ENCODE data around the gene C1QBP.
"Not testable (repeated sequence)": the region's sequence is repeated elsewhere in the genome, so short reads cannot be mapped to it uniquely, and the experiment has no call there.

C1QBP gene

GRCh38 chr17:5468075-5468473, 29.1 kb upstream of the C1QBP start:
- peak overlapping the region; percentile 90 for H3K4me3 ChIP-seq (ENCODE audit: extremely low read depth, insufficient read depth, low read length, poor library complexity, severe bottlenecking)
- peak overlapping the region; percentile 78 for H3K27ac ChIP-seq (ENCODE audit: low read depth, low read length, severe bottlenecking)
- 0% methylated on average over 17 of the region's 17 CpGs for WGBS, 2 experiments (ENCODE audit: insufficient coverage in 2 of 2)
- H3K4me1 ChIP-seq (ENCODE audit: control insufficient read depth, insufficient read depth, low read length, poor library complexity, severe bottlenecking), result peaks cover 19% of the 10 kb centered on the region
- no peaks in the 10 kb centered on the region for H3K9me3 ChIP-seq (ENCODE audit: control insufficient read depth, low read length)
- peaks cover 19% of the 10 kb centered on the region for H3K36me3 ChIP-seq (ENCODE audit: control insufficient read depth, insufficient read depth, low read length)

- Histone ChIP-seq H3K27ac (ENCODE audit: low read depth, low read length, severe bottlenecking) (no peak overlapping the region), H3K9me3 (ENCODE audit: control insufficient read depth, low read length) (no peaks in the 10 kb centered on the region), H3K36me3 (ENCODE audit: control insufficient read depth, insufficient read depth, low read length) (peaks cover 22% of the 10 kb centered on the region), H3K4me1 (ENCODE audit: control insufficient read depth, insufficient read depth, low read length, poor library complexity, severe bottlenecking) (peaks cover 19% of the 10 kb centered on the region), H3K4me3 (ENCODE audit: extremely low read depth, insufficient read depth, low read length, poor library complexity, severe bottlenecking) (peak overlapping the region; percentile 90)
- 0% methylated on average over 2 to 6 of the region's 8 CpGs for whole genome bisulfite sequencing, 2 experiments (ENCODE audit: insufficient coverage in 2 of 2)
Measured at GRCh38 chr17:5467416-5467815, 28.5 kb upstream of the C1QBP start.

- Histone ChIP-seq H3K36me3 (ENCODE audit: control insufficient read depth, insufficient read depth, low read length) (peaks cover 21% of the 10 kb centered on the region), H3K27ac (ENCODE audit: low read depth, low read length, severe bottlenecking) (no peak overlapping the region), H3K4me1 (ENCODE audit: control insufficient read depth, insufficient read depth, low read length, poor library complexity, severe bottlenecking) (peaks cover 19% of the 10 kb centered on the region), H3K9me3 (ENCODE audit: control insufficient read depth, low read length) (no peaks in the 10 kb centered on the region), H3K4me3 (ENCODE audit: extremely low read depth, insufficient read depth, low read length, poor library complexity, severe bottlenecking) (peak overlapping the region; percentile 90)
- 88 to 93% methylated on average over 1 to 2 of the region's 4 CpGs for WGBS, 2 experiments (ENCODE audit: insufficient coverage in 2 of 2)
Measured at GRCh38 chr17:5466295-5466694, 27.3 kb upstream of the C1QBP start.

- Histone ChIP-seq H3K27ac (ENCODE audit: low read depth, low read length, severe bottlenecking) (peak overlapping the region; percentile 12), H3K4me1 (ENCODE audit: control insufficient read depth, insufficient read depth, low read length, poor library complexity, severe bottlenecking) (peaks cover 19% of the 10 kb centered on the region), H3K36me3 (ENCODE audit: control insufficient read depth, insufficient read depth, low read length) (peaks cover 35% of the 10 kb centered on the region), H3K4me3 (ENCODE audit: extremely low read depth, insufficient read depth, low read length, poor library complexity, severe bottlenecking) (no peak overlapping the region), H3K9me3 (ENCODE audit: control insufficient read depth, low read length) (no peaks in the 10 kb centered on the region)
- 90 to 94% methylated on average over 9 of the region's 10 CpGs for WGBS, 2 experiments (ENCODE audit: insufficient coverage in 2 of 2)
Measured at GRCh38 chr17:5464717-5465507, 26.0 kb upstream of the C1QBP start.

DNA sequence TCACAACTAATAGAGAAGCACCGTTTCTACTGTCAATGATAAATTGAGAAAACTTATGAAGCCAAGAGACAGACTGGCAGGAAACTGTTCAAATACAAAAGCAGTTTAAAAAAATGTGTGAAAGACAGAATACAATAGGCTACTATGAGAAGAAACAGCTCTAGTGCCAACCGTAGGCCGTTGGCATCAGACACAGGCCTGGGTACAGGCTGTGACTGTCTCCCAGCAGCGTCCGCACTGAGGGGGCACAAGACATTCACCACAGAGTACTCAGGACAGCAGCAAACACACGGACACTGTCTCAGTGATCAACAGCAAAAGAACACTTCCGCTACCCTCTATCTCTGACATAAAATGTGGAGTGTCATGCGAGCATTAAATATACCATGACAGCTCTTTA, 7.8 kb upstream of the C1QBP start:
- H3K36me3 ChIP-seq (ENCODE audit: control insufficient read depth, insufficient read depth, low read length), result peaks cover 89% of the 10 kb centered on the region
- WGBS, 2 experiments (ENCODE audit: insufficient coverage in 2 of 2), result 96 to 100% methylated on average over 2 to 4 of the region's 8 CpGs
- no peak overlapping the region for H3K4me3 ChIP-seq (ENCODE audit: extremely low read depth, insufficient read depth, low read length, poor library complexity, severe bottlenecking)
- H3K4me1 ChIP-seq (ENCODE audit: control insufficient read depth, insufficient read depth, low read length, poor library complexity, severe bottlenecking), result no peaks in the 10 kb centered on the region
- H3K9me3 ChIP-seq (ENCODE audit: control insufficient read depth, low read length), result no peaks in the 10 kb centered on the region
- H3K27ac ChIP-seq (ENCODE audit: low read depth, low read length, severe bottlenecking), result no peak overlapping the region

- Histone ChIP-seq H3K4me3 (ENCODE audit: extremely low read depth, insufficient read depth, low read length, poor library complexity, severe bottlenecking) (no peak overlapping the region), H3K9me3 (ENCODE audit: control insufficient read depth, low read length) (no peaks in the 10 kb centered on the region), H3K4me1 (ENCODE audit: control insufficient read depth, insufficient read depth, low read length, poor library complexity, severe bottlenecking) (no peaks in the 10 kb centered on the region), H3K27ac (ENCODE audit: low read depth, low read length, severe bottlenecking) (no peak overlapping the region), H3K36me3 (ENCODE audit: control insufficient read depth, insufficient read depth, low read length) (peaks cover 70% of the 10 kb centered on the region)
- WGBS, 2 experiments (ENCODE audit: insufficient coverage in 2 of 2), result 96 to 97% methylated on average over 22 of the region's 22 CpGs
Measured at GRCh38 chr17:5444209-5444608, 5.3 kb upstream of the C1QBP start.

DNA sequence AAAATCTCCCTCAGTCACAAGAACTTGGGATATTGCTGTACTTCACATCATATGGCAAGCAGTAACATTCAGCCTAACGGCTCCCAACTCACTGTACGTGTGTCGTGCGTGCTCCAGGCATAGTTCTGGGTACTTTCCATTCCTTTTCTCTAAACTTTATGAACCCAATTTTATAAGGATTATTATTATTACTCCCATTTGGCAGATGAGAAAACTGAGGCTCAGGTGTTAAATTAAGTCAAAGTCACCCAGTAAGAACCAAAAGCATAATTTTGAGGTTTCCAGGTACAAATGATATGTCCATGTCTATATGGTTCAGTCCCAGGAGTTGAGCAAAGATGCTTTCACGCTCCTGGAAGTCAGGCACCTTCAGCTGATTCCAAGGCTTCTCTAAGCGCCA, 4.8 kb upstream of the C1QBP start:
- Histone ChIP-seq H3K27ac (ENCODE audit: low read depth, low read length, severe bottlenecking) (no peak overlapping the region), H3K4me3 (ENCODE audit: extremely low read depth, insufficient read depth, low read length, poor library complexity, severe bottlenecking) (no peak overlapping the region), H3K9me3 (ENCODE audit: control insufficient read depth, low read length) (no peaks in the 10 kb centered on the region), H3K4me1 (ENCODE audit: control insufficient read depth, insufficient read depth, low read length, poor library complexity, severe bottlenecking) (no peaks in the 10 kb centered on the region), H3K36me3 (ENCODE audit: control insufficient read depth, insufficient read depth, low read length) (peaks cover 65% of the 10 kb centered on the region)
- 98 to 100% methylated on average over 4 to 5 of the region's 6 CpGs for WGBS, 2 experiments (ENCODE audit: insufficient coverage in 2 of 2)

DNA sequence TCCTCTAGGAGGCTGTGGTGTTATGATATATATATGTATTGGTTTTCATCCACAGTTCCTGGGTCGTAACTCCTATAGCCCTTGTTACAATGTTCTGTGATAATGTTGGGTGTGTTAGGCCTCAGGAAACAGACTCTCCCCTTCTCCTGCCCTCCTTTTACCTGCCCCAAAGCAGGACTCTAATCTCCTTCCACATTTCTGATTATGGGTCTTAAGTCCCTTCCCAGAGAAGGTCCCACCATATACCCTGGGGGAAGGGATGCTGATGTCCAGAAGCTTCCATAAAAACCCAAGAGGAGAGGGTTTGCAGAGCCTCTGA, 450 bp upstream of the C1QBP start:
- WGBS, 2 experiments (ENCODE audit: insufficient coverage in 2 of 2), result no CpG with 5 or more reads among the region's 1 CpG
- H3K9me3 ChIP-seq (ENCODE audit: control insufficient read depth, low read length), result no peaks in the 10 kb centered on the region
- peak overlapping the region; percentile 62 for H3K27ac ChIP-seq (ENCODE audit: low read depth, low read length, severe bottlenecking)
- H3K4me1 ChIP-seq (ENCODE audit: control insufficient read depth, insufficient read depth, low read length, poor library complexity, severe bottlenecking), result peaks cover 8% of the 10 kb centered on the region
- peak overlapping the region; percentile 73 for H3K4me3 ChIP-seq (ENCODE audit: extremely low read depth, insufficient read depth, low read length, poor library complexity, severe bottlenecking)
- peaks cover 59% of the 10 kb centered on the region for H3K36me3 ChIP-seq (ENCODE audit: control insufficient read depth, insufficient read depth, low read length)

DNA sequence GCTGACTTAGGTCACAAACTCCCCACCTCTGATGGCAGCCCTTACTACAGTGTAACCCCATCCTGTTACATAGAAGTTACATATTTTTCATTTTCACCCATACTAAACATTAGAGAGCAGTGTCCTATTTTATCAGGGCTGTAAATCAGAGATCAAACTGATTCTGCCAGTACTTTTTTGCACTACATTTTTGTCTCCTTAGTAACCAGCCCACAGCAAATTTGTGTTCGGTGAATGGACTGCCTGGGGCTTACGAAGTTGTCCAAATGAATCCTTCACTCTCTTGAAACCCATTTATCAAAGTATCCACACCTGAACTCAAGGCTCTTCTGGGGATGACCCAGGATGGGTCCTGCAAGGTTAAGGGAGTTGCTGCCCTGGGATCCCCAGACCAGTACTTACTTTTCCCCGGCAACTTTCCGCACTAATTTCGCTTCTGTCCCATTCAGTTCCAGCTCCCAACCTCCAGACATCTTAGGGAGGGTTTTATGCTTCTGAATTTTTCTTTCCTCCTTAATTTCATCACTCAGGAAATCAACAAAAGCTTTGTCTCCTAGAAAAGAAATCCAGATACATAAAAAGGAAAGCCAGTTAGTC, 1.1 kb downstream of the C1QBP start:
- WGBS, 2 experiments (ENCODE audit: insufficient coverage in 2 of 2), result 54 to 63% methylated on average over 2 of the region's 5 CpGs
- Histone ChIP-seq H3K4me1 (ENCODE audit: control insufficient read depth, insufficient read depth, low read length, poor library complexity, severe bottlenecking) (peaks cover 8% of the 10 kb centered on the region), H3K36me3 (ENCODE audit: control insufficient read depth, insufficient read depth, low read length) (peaks cover 60% of the 10 kb centered on the region), H3K9me3 (ENCODE audit: control insufficient read depth, low read length) (no peaks in the 10 kb centered on the region), H3K4me3 (ENCODE audit: extremely low read depth, insufficient read depth, low read length, poor library complexity, severe bottlenecking) (peak overlapping the region; percentile 73), H3K27ac (ENCODE audit: low read depth, low read length, severe bottlenecking) (no peak overlapping the region)

DNA sequence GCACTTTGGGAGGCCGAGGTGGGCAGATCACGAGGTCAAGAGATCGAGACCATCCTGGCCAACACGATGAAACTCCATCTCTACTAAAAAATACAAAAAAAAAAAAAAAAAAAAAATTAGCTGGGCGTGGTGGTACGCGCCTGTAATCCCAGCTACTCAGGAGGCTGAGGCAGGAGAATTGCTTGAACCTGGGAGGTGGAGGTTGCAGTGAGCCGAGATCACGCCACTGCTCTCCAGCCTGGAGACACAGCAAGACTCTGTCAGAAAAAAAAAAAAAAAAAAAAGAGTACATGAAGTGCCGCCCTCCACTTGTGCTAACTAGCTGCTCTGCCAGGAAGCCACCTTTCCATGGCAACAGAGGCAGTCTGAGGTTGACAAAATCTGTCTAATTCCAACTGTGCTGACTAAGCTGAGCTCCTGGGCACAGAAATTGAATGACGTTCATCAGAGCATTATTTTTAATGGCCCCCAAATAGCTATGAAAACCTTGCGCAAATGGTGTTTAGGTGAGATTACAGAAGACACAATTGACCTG, 3.1 kb downstream of the C1QBP start:
- H3K4me1 ChIP-seq (ENCODE audit: control insufficient read depth, insufficient read depth, low read length, poor library complexity, severe bottlenecking); H3K27ac ChIP-seq (ENCODE audit: low read depth, low read length, severe bottlenecking); H3K4me3 ChIP-seq (ENCODE audit: extremely low read depth, insufficient read depth, low read length, poor library complexity, severe bottlenecking); H3K9me3 ChIP-seq (ENCODE audit: control insufficient read depth, low read length): not testable (repeated sequence)
- peaks cover 68% of the 10 kb centered on the region for H3K36me3 ChIP-seq (ENCODE audit: control insufficient read depth, insufficient read depth, low read length)
- 84 to 92% methylated on average over 2 to 3 of the region's 12 CpGs for WGBS, 2 experiments (ENCODE audit: insufficient coverage in 2 of 2)

GRCh38 chr17:5434984-5435383, 4.0 kb downstream of the C1QBP start:
- Histone ChIP-seq H3K9me3 (ENCODE audit: control insufficient read depth, low read length) (no peaks in the 10 kb centered on the region), H3K27ac (ENCODE audit: low read depth, low read length, severe bottlenecking) (no peak overlapping the region), H3K4me1 (ENCODE audit: control insufficient read depth, insufficient read depth, low read length, poor library complexity, severe bottlenecking) (peaks cover 8% of the 10 kb centered on the region), H3K36me3 (ENCODE audit: control insufficient read depth, insufficient read depth, low read length) (peaks cover 76% of the 10 kb centered on the region), H3K4me3 (ENCODE audit: extremely low read depth, insufficient read depth, low read length, poor library complexity, severe bottlenecking) (no peak overlapping the region)
- 92 to 100% methylated on average over 2 of the region's 2 CpGs for WGBS, 2 experiments (ENCODE audit: insufficient coverage in 2 of 2)
